ENCODE results near the gene JARID2. TPM values are rescaled to one million over a fixed set of nuclear protein-coding genes. Genes with fewer than 3 reads are reported as not detected.

Gene JARID2
- total and polyA plus RNA-seq, 2 of the 4 experiments (the other 2 are of a cell fraction), result 9.6 to 12.9 TPM

- ATAC-seq (ENCODE audit: low read depth), result no peak
- Histone ChIP-seq H3K14ac (replicated peaks; ENCODE audit: low read depth, low read length) (peak overlapping the region; percentile 54; the same call in 1 of the 2 replicates), H3K9me1 (ENCODE audit: insufficient read depth, low read length) (peaks cover 16% of the 10 kb centered on the region), H3K4me1 (ENCODE audit: control insufficient read depth, insufficient read depth, low read length) (peaks cover 19% of the 10 kb centered on the region), H2BK15ac (ENCODE audit: low read depth, low read length) (no peak overlapping the region; the same call in 2 of the 3 replicates), H3K4ac (ENCODE audit: low read depth, low read length) (peak overlapping the region; percentile 37; the same call in 1 of the 2 replicates), H3K4me2 (ENCODE audit: low read depth, low read length) (no peak overlapping the region), H2BK120ac (ENCODE audit: low read depth, low read length) (no peak overlapping the region), H3K79me1 (ENCODE audit: low read depth in 1 of 2, low read length in 2 of 2) (peaks cover 52 to 88% of the 10 kb centered on the region in 2 experiments), H3K4me3 (ENCODE audit: insufficient read depth, low read depth, low read length) (no peak overlapping the region), H3K36me3 (ENCODE audit: control insufficient read depth, insufficient read depth, low read length) (peaks cover 14% of the 10 kb centered on the region), H2BK20ac (ENCODE audit: low read depth, low read length) (no peak overlapping the region), H2AK9ac (replicated peaks; ENCODE audit: low read depth, low read length, poor library complexity) (no peak overlapping the region), H3K23ac (ENCODE audit: low read depth, low read length) (peak overlapping the region; percentile 41; the same call in 1 of the 2 replicates), H2AFZ (replicated peaks; ENCODE audit: low read length, poor library complexity) (no peak overlapping the region), H3K56ac (ENCODE audit: extremely low read depth, insufficient read depth, low read length) (no peak overlapping the region), H3K9ac (ENCODE audit: low read depth, low read length) (no peak overlapping the region), H4K5ac (ENCODE audit: low read depth, low read length) (no peak overlapping the region), H2AK5ac (ENCODE audit: low read depth, low read length) (peak overlapping the region; percentile 23; the same call in 1 of the 2 replicates), H3K18ac (ENCODE audit: low read depth, low read length) (no peak overlapping the region), H3K27ac (ENCODE audit: insufficient read depth, low read length) (no peak overlapping the region), H4K20me1 (ENCODE audit: insufficient read depth, low read length) (peaks cover 62% of the 10 kb centered on the region), H3K9me3 (ENCODE audit: control insufficient read depth, insufficient read depth, low read length) (no peaks in the 10 kb centered on the region), H4K91ac (ENCODE audit: insufficient read depth, low read depth, low read length) (no peak overlapping the region), H2BK5ac (ENCODE audit: low read depth, low read length, poor library complexity, severe bottlenecking) (no peak overlapping the region), H4K8ac (ENCODE audit: low read depth in 2 of 2, low read length in 2 of 2) (no peak overlapping the region), H3K27me3 (ENCODE audit: control insufficient read depth, insufficient read depth, low read length) (no peaks in the 10 kb centered on the region)
- in situ Hi-C loops (cut with MboI; ENCODE audit: low sequenced_read_pairs) (no loop called here), dilution Hi-C loops (cut with HindIII; ENCODE audit: low sequenced_read_pairs, unreplicated experiment) (no loop called here), intact Hi-C loops (cut with micrococcal nuclease) (loop anchor here (10.0 kb wide), 2 partner anchors 524 to 604 kb away; no protein-coding TSS in a partner anchor)
- POLR2A ChIA-PET (ENCODE audit: unreplicated experiment), result no interaction called here
- CTCF ChIA-PET, result interaction anchor here (0.6 kb wide), 1 partner anchor 576 kb away, joined by 6 read pairs; no protein-coding TSS in a partner anchor
- TF ChIP-seq BHLHE40 (IDR thresholded peaks at IDR 0.05; ENCODE audit: low read depth, low read length) (no peak), CHD1 (IDR thresholded peaks at IDR 0.05; ENCODE audit: low read depth, low read length) (no peak), MXI1 (IDR thresholded peaks at IDR 0.05; ENCODE audit: borderline replicate concordance, low read depth, low read length) (no peak), CEBPB (IDR thresholded peaks at IDR 0.05; ENCODE audit: low read depth, low read length) (no peak), SMC3 (IDR thresholded peaks at IDR 0.05; ENCODE audit: low read depth, low read length) (no peak), NFE2L2 (IDR thresholded peaks at IDR 0.05; ENCODE audit: low read depth, low read length) (no peak), FOS (IDR thresholded peaks at IDR 0.05; ENCODE audit: low read depth, low read length) (no peak), RFX5 (IDR thresholded peaks at IDR 0.05; ENCODE audit: low read depth, low read length) (no peak), POLR2A (IDR thresholded peaks at IDR 0.05; ENCODE audit: low read depth, low read length) (no peak), MAZ (IDR thresholded peaks at IDR 0.05; ENCODE audit: borderline replicate concordance, low read depth, low read length) (no peak), MAFK (IDR thresholded peaks at IDR 0.05; ENCODE audit: low read depth, low read length) (no peak), RCOR1 (IDR thresholded peaks at IDR 0.05; ENCODE audit: insufficient replicate concordance, low read length) (no peak), ELK1 (IDR thresholded peaks at IDR 0.05; ENCODE audit: borderline replicate concordance, low read depth, low read length) (no peak), RAD21 (IDR thresholded peaks at IDR 0.05; ENCODE audit: low read length) (no peak)
- TF ChIP-seq, protein P1, sequence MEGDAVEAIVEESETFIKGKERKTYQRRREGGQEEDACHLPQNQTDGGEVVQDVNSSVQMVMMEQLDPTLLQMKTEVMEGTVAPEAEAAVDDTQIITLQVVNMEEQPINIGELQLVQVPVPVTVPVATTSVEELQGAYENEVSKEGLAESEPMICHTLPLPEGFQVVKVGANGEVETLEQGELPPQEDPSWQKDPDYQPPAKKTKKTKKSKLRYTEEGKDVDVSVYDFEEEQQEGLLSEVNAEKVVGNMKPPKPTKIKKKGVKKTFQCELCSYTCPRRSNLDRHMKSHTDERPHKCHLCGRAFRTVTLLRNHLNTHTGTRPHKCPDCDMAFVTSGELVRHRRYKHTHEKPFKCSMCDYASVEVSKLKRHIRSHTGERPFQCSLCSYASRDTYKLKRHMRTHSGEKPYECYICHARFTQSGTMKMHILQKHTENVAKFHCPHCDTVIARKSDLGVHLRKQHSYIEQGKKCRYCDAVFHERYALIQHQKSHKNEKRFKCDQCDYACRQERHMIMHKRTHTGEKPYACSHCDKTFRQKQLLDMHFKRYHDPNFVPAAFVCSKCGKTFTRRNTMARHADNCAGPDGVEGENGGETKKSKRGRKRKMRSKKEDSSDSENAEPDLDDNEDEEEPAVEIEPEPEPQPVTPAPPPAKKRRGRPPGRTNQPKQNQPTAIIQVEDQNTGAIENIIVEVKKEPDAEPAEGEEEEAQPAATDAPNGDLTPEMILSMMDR (conservative IDR thresholded peaks at IDR 0.05; ENCODE audit: low read depth, low read length), result no peak
- TF ChIP-seq, protein P2, sequence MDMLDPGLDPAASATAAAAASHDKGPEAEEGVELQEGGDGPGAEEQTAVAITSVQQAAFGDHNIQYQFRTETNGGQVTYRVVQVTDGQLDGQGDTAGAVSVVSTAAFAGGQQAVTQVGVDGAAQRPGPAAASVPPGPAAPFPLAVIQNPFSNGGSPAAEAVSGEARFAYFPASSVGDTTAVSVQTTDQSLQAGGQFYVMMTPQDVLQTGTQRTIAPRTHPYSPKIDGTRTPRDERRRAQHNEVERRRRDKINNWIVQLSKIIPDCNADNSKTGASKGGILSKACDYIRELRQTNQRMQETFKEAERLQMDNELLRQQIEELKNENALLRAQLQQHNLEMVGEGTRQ (IDR thresholded peaks at IDR 0.05; ENCODE audit: low read depth, low read length), result no peak
- no peak for DNase-seq
- no TSS peak for BruUV-seq (replicated peaks)
- WGBS, 2 experiments (ENCODE audit: extremely low coverage in 2 of 2, insufficient read length in 1 of 2), result no CpG with 5 or more reads among the region's 2 CpGs
Measured at GRCh38 chr6:15449011-15449410, 203.1 kb downstream of the JARID2 start.
